Measurements from ENCODE around the gene TOMM40L. TPM values are rescaled to one million over a fixed set of nuclear protein-coding genes. Genes with fewer than 3 reads are reported as not detected.

TOMM40L gene
- total RNA-seq, 5 donors from 2014 or later (not counting 1 experiment from before 2014, with no cell fraction given): 6.3 to 12.2 (median 11.0) TPM

DNA sequence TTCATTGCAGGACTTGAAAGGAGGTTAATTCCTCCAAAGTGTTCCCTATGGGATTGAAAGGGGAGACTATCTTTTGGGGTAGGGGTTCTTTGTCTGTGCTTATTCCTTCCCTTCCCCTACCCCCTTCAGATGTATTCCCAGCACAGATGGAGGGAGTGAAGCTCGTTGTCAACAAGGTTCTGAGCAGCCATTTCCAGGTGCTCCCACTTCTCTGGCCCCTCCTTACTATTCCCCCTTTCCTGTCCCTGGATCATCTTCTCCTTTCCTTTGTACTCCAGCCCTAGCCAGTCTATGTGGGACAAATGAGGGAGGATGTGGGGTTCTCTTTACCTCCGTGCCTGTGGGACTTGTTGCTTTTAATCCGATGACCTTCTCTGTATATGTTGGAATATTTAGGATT, 899 bp downstream of the TOMM40L start:
- no peaks in the 10 kb centered on the region for H3K27me3 ChIP-seq (replicated peaks in 1 of 2; ENCODE audit: control insufficient read depth in 2 of 2, extremely low read depth in 1 of 2, insufficient read depth in 2 of 2, low read length in 1 of 2)
- Mint-ChIP-seq H3K27ac (peak overlapping the region; percentile 53 to 78), H3K4me1 (peaks cover 35 to 45% (median 36%) of the 10 kb centered on the region in 3 donors), H3K4me3 (peak overlapping the region; percentile 89 to 100 (median 99)), H3K9me3 (no peaks in the 10 kb centered on the region), H3K36me3 (peaks cover 17% of the 10 kb centered on the region), H3K27me3 (no peaks in the 10 kb centered on the region)
- ATAC-seq (replicated peaks in 1 of 4): no peak
- H3K4me3 ChIP-seq (ENCODE audit: control insufficient read depth in 1 of 2, extremely low read depth in 1 of 2, low read length in 1 of 2): peak overlapping the region; percentile 71 to 86
- ChIA-PET POLR2A (no interaction called here), CTCF (interaction anchor here (0.5 to 3.0 kb wide), 16 partner anchors 15 to 162 kb away, joined by 3 to 76 read pairs (median 7); partner anchors contain the start of genes B4GALT3 (in 1 of the 2), DEDD (in 1 of the 2), NDUFS2 (in 1 of the 2) and PCP4L1 (in 1 of the 2))
- H3K9me3 ChIP-seq: no peaks in the 10 kb centered on the region
- WGBS (ENCODE audit: insufficient coverage): 83% methylated on average over 1 of the region's 3 CpGs
- H3K36me3 ChIP-seq (ENCODE audit: control insufficient read depth in 2 of 2, extremely low read depth in 1 of 2, insufficient read depth in 1 of 2, low read length in 1 of 2): peaks cover 5 to 23% of the 10 kb centered on the region in 2 donors
- H3K27ac ChIP-seq (ENCODE audit: low read length): no peak overlapping the region
- peaks cover 15 to 31% of the 10 kb centered on the region in 2 experiments for H3K4me1 ChIP-seq (ENCODE audit: control insufficient read depth in 1 of 2, extremely low read depth in 1 of 2, insufficient read depth in 2 of 2, low read length in 2 of 2)
- no peak for DNase-seq

DNA sequence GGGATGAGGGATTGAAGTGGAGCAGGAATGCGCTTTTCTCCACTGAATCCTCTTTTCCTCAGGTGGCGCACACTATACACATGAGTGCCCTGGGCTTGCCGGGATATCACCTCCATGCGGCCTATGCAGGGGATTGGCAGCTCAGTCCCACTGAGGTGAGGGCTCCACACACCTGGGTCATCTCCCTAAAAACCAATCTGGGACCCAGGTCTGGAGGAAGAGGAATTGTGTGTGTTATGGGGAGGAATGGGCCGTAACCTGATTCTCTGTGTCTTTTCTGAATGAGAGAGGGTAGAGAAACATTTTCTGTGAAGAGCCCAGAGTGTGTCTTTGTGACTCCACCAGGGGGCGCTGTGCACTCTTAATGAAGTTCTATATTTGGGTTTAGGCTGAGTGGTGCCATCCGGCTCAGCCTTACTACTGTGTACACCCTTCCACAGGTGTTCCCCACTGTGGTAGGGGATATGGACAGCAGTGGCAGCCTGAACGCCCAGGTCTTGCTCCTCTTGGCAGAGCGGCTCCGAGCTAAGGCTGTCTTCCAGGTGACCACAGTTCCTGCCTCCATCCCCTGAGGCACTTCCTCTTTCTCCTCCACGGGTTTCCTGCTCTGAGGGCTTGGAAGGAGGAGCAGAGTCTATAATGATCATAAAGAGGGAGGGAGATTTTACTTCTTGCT, 1.5 kb downstream of the TOMM40L start:
- Histone ChIP-seq H3K4me1 (ENCODE audit: control insufficient read depth in 1 of 2, extremely low read depth in 1 of 2, insufficient read depth in 2 of 2, low read length in 2 of 2) (peaks cover 15 to 31% of the 10 kb centered on the region in 2 experiments), H3K27ac (ENCODE audit: low read length) (peak overlapping the region; percentile 32), H3K4me3 (ENCODE audit: control insufficient read depth in 1 of 2, extremely low read depth in 1 of 2, low read length in 1 of 2) (peak overlapping the region in 1 of 2 donors; percentile 39), H3K36me3 (ENCODE audit: control insufficient read depth in 2 of 2, extremely low read depth in 1 of 2, insufficient read depth in 1 of 2, low read length in 1 of 2) (peaks cover 5 to 23% of the 10 kb centered on the region in 2 donors), H3K9me3 (no peaks in the 10 kb centered on the region), H3K27me3 (replicated peaks in 1 of 2; ENCODE audit: control insufficient read depth in 2 of 2, extremely low read depth in 1 of 2, insufficient read depth in 2 of 2, low read length in 1 of 2) (no peaks in the 10 kb centered on the region)
- CTCF ChIA-PET: interaction anchor here (0.5 to 3.0 kb wide), 13 partner anchors 10 to 237 kb away, joined by 3 to 76 read pairs (median 5); partner anchors contain the start of genes NDUFS2 (in 1 of the 2), PCP4L1 (in 1 of the 2) and PPOX (in 1 of the 2)
- Mint-ChIP-seq H3K4me3 (peak overlapping the region; percentile 89 to 100 (median 99)), H3K36me3 (peaks cover 17% of the 10 kb centered on the region), H3K4me1 (peaks cover 30 to 42% (median 32%) of the 10 kb centered on the region in 3 donors), H3K27ac (peak overlapping the region; percentile 53 to 78), H3K9me3 (no peaks in the 10 kb centered on the region), H3K27me3 (no peaks in the 10 kb centered on the region)
- peak; percentile 73 to 93 (median 86) for DNase-seq
- POLR2A ChIA-PET: no interaction called here
- 10% methylated on average over 2 of the region's 11 CpGs for WGBS (ENCODE audit: insufficient coverage)
- ATAC-seq (replicated peaks in 1 of 4): peak; percentile 40 to 52 (median 50)

DNA sequence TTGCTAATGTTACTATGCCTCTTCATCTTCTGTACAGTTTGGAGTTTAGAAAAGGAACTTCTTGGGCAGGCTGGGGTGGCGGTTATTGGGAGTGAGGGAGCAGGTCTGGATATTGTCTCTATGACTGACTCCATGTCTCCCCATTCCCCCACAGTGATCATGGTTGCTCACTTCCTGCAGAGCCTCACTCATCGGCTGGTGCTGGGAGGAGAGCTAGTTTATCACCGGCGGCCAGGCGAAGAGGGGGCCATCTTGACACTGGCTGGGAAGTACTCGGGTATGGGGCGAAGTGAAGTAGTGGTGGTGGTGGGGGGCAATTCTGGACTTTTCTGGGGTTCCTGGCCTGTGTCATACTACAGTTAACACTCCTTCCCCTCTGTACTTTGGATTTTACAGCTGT, 2.2 kb downstream of the TOMM40L start:
- no peak overlapping the region for H3K27ac ChIP-seq (ENCODE audit: low read length)
- peaks cover 15 to 31% of the 10 kb centered on the region in 2 experiments for H3K4me1 ChIP-seq (ENCODE audit: control insufficient read depth in 1 of 2, extremely low read depth in 1 of 2, insufficient read depth in 2 of 2, low read length in 2 of 2)
- WGBS (ENCODE audit: insufficient coverage): no CpG with 5 or more reads among the region's 7 CpGs
- ChIA-PET POLR2A (no interaction called here), CTCF (interaction anchor here (0.6 to 3.0 kb wide), 9 partner anchors 10 to 238 kb away, joined by 3 to 29 read pairs (median 4); partner anchors contain the start of gene PPOX (in 1 of the 2))
- no peaks in the 10 kb centered on the region for H3K9me3 ChIP-seq
- peak overlapping the region; percentile 53 to 78 for H3K27ac Mint-ChIP-seq
- no peaks in the 10 kb centered on the region for H3K9me3 Mint-ChIP-seq
- ATAC-seq (replicated peaks in 1 of 4) (no peak), DNase-seq (no peak)
- H3K36me3 ChIP-seq (ENCODE audit: control insufficient read depth in 2 of 2, extremely low read depth in 1 of 2, insufficient read depth in 1 of 2, low read length in 1 of 2): peaks cover 5 to 23% of the 10 kb centered on the region in 2 donors
- H3K36me3 Mint-ChIP-seq: peaks cover 17% of the 10 kb centered on the region
- peak overlapping the region in 2 of 3 donors; percentile 89 to 100 for H3K4me3 Mint-ChIP-seq
- no peak overlapping the region for H3K4me3 ChIP-seq (ENCODE audit: control insufficient read depth in 1 of 2, extremely low read depth in 1 of 2, low read length in 1 of 2)
- peaks cover 30 to 42% (median 32%) of the 10 kb centered on the region in 3 donors for H3K4me1 Mint-ChIP-seq
- H3K27me3 Mint-ChIP-seq: no peaks in the 10 kb centered on the region
- H3K27me3 ChIP-seq (replicated peaks in 1 of 2; ENCODE audit: control insufficient read depth in 2 of 2, extremely low read depth in 1 of 2, insufficient read depth in 2 of 2, low read length in 1 of 2): no peaks in the 10 kb centered on the region

DNA sequence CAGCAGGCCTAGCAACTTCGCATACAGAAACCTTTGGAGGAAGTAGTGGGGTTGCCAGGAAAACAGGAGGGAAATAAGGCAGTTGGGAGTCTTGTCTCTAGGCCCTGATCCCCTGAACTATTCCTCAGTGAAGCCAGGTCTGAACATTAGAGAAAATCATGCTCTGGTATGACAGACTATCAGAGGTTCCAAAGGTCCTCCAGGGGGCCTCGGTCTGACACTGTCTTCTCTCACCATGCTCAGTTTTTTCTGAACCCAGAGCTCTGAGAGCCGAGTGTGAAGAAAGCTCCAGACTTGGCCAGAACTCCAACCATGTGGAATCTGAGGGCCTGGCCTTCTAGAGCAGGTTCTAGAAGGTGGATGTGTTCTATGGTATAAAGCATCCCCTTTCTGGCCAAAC, 4.0 kb downstream of the TOMM40L start:
- DNase-seq (no peak), ATAC-seq (replicated peaks in 1 of 4) (no peak)
- Histone ChIP-seq H3K4me1 (ENCODE audit: control insufficient read depth in 1 of 2, extremely low read depth in 1 of 2, insufficient read depth in 2 of 2, low read length in 2 of 2) (peaks cover 15 to 31% of the 10 kb centered on the region in 2 experiments), H3K4me3 (ENCODE audit: control insufficient read depth in 1 of 2, extremely low read depth in 1 of 2, low read length in 1 of 2) (no peak overlapping the region), H3K36me3 (ENCODE audit: control insufficient read depth in 2 of 2, extremely low read depth in 1 of 2, insufficient read depth in 1 of 2, low read length in 1 of 2) (peaks cover 5 to 23% of the 10 kb centered on the region in 2 donors), H3K27ac (ENCODE audit: low read length) (no peak overlapping the region), H3K27me3 (replicated peaks in 1 of 2; ENCODE audit: control insufficient read depth in 2 of 2, extremely low read depth in 1 of 2, insufficient read depth in 2 of 2, low read length in 1 of 2) (no peaks in the 10 kb centered on the region), H3K9me3 (no peaks in the 10 kb centered on the region)
- Mint-ChIP-seq H3K4me1 (peaks cover 24 to 36% (median 32%) of the 10 kb centered on the region in 3 donors), H3K9me3 (no peaks in the 10 kb centered on the region), H3K36me3 (peaks cover 17% of the 10 kb centered on the region), H3K4me3 (no peak overlapping the region), H3K27me3 (no peaks in the 10 kb centered on the region), H3K27ac (no peak overlapping the region)
- WGBS (ENCODE audit: insufficient coverage): 100% methylated on average over 1 of the region's 3 CpGs
- ChIA-PET CTCF (interaction anchor here (0.5 to 2.7 kb wide), 4 partner anchors 60 to 152 kb away, joined by 3 to 14 read pairs (median 9); no protein-coding TSS in a partner anchor), POLR2A (no interaction called here)

DNA sequence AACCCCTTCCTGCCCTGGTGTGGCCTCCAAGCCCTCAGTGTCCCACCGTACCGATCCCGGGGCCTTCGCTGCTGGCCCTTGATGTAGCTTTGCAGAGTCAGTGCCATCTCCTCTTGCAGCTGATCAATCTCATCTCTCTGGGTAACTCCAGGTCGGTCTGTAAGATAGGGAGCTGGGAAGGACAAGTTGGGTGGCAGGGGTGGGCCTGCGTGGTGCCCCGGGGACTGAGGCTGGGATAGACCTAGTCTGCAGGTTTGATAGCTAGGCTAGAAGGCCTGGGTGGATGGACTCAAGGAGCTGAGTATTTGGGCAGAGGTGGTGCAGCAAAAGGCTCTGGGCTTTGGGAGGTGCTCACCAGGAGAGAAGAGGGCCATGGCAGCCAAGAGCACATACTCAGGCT, 4.9 kb downstream of the TOMM40L start:
- Mint-ChIP-seq H3K4me1 (peaks cover 17 to 28% (median 23%) of the 10 kb centered on the region in 3 donors), H3K36me3 (peaks cover 17% of the 10 kb centered on the region), H3K4me3 (no peak overlapping the region), H3K9me3 (no peaks in the 10 kb centered on the region), H3K27me3 (no peaks in the 10 kb centered on the region), H3K27ac (peak overlapping the region in 1 of 2 donors; percentile 55)
- Histone ChIP-seq H3K9me3 (no peaks in the 10 kb centered on the region), H3K4me3 (ENCODE audit: control insufficient read depth in 1 of 2, extremely low read depth in 1 of 2, low read length in 1 of 2) (no peak overlapping the region), H3K4me1 (ENCODE audit: control insufficient read depth in 1 of 2, extremely low read depth in 1 of 2, insufficient read depth in 2 of 2, low read length in 2 of 2) (peaks cover 9 to 24% of the 10 kb centered on the region in 2 experiments), H3K36me3 (ENCODE audit: control insufficient read depth in 2 of 2, extremely low read depth in 1 of 2, insufficient read depth in 1 of 2, low read length in 1 of 2) (peaks cover 5 to 23% of the 10 kb centered on the region in 2 donors), H3K27ac (ENCODE audit: low read length) (no peak overlapping the region), H3K27me3 (replicated peaks in 1 of 2; ENCODE audit: control insufficient read depth in 2 of 2, extremely low read depth in 1 of 2, insufficient read depth in 2 of 2, low read length in 1 of 2) (no peaks in the 10 kb centered on the region)
- ChIA-PET CTCF (interaction anchor here (0.6 to 2.7 kb wide), 3 partner anchors 76 to 155 kb away, joined by 4 to 14 read pairs (median 10); no protein-coding TSS in a partner anchor), POLR2A (interaction anchor here in 1 of 2 donors (0.5 kb wide), 1 partner anchor 10 kb away, joined by 6 read pairs; no protein-coding TSS in a partner anchor)
- ATAC-seq (replicated peaks in 1 of 4) (no peak), DNase-seq (no peak)
- whole genome bisulfite sequencing (ENCODE audit: insufficient coverage): 95% methylated on average over 7 of the region's 7 CpGs

DNA sequence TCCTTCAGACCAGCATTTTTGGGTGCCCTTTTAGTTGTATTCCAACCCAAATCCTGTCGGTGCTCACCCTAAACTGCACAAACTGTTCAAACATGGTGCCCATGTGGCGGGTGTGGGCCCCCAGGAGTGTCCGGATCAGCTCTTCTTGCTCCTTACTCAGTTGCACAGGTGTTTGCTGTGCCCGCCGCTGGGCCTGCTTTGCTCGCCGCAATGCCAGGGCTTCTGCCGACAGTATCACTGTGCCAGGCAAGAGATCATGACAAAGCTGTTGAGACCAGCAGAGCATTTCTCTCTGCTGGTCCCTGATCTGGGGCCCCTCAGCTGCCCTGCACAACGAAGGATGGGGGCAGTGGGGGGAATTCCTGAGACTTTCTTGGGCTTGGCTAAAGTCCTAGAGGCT, 7.2 kb downstream of the TOMM40L start:
- Histone ChIP-seq H3K27me3 (replicated peaks in 1 of 2; ENCODE audit: control insufficient read depth in 2 of 2, extremely low read depth in 1 of 2, insufficient read depth in 2 of 2, low read length in 1 of 2) (peaks cover 2 to 4% of the 10 kb centered on the region in 2 experiments), H3K4me1 (ENCODE audit: control insufficient read depth in 1 of 2, extremely low read depth in 1 of 2, insufficient read depth in 2 of 2, low read length in 2 of 2) (peaks cover 0 to 1% of the 10 kb centered on the region in 2 experiments), H3K9me3 (no peaks in the 10 kb centered on the region), H3K27ac (ENCODE audit: low read length) (no peak overlapping the region), H3K4me3 (ENCODE audit: control insufficient read depth in 1 of 2, extremely low read depth in 1 of 2, low read length in 1 of 2) (no peak overlapping the region), H3K36me3 (ENCODE audit: control insufficient read depth in 2 of 2, extremely low read depth in 1 of 2, insufficient read depth in 1 of 2, low read length in 1 of 2) (peaks cover 5 to 18% of the 10 kb centered on the region in 2 donors)
- Mint-ChIP-seq H3K27ac (no peak overlapping the region), H3K9me3 (no peaks in the 10 kb centered on the region), H3K4me3 (no peak overlapping the region), H3K4me1 (peaks cover 0 to 5% (median 0%) of the 10 kb centered on the region in 3 donors), H3K27me3 (no peaks in the 10 kb centered on the region), H3K36me3 (peaks cover 13% of the 10 kb centered on the region)
- ATAC-seq (replicated peaks in 1 of 4) (no peak), DNase-seq (no peak)
- ChIA-PET CTCF (interaction anchor here in 1 of 2 donors (0.6 kb wide), 1 partner anchor 109 kb away, joined by 5 read pairs; no protein-coding TSS in a partner anchor), POLR2A (interaction anchor here in 1 of 2 donors (1.1 kb wide), 1 partner anchor 20 kb away, joined by 3 read pairs; no protein-coding TSS in a partner anchor)
- WGBS (ENCODE audit: insufficient coverage): 84% methylated on average over 9 of the region's 9 CpGs

All from T-cell (primary cell).